ENCODE results near the gene RALB. TPM values are rescaled to one million over a fixed set of nuclear protein-coding genes. Genes with fewer than 3 reads are reported as not detected.

RALB gene
- total and polyA plus RNA-seq, 2 of the 8 experiments (the other 6 are each of a cell fraction or from before 2014, with no cell fraction given), result 12.0 to 16.6 TPM

- TF ChIP-seq CHD7 (IDR thresholded peaks at IDR 0.05; ENCODE audit: insufficient replicate concordance, low read length), result no peak
- no peak for TF ChIP-seq POLR2A (IDR thresholded peaks at IDR 0.05; ENCODE audit: control extremely low read depth in 1 of 2, low read depth in 2 of 2, low read length in 2 of 2)
- TF ChIP-seq SIRT6 (IDR thresholded peaks at IDR 0.05; ENCODE audit: low read length), result no peak
Observed at GRCh38 chr2:120219291-120219690, 33.4 kb upstream of the RALB start (continued).
